ENCODE data around the gene WDR13. TPM values are rescaled to one million over a fixed set of nuclear protein-coding genes. Genes with fewer than 3 reads are reported as not detected.

WDR13 gene
- total RNA-seq, 4 donors from 2014 or later, result 95.1 to 218 (median 107) TPM

DNA sequence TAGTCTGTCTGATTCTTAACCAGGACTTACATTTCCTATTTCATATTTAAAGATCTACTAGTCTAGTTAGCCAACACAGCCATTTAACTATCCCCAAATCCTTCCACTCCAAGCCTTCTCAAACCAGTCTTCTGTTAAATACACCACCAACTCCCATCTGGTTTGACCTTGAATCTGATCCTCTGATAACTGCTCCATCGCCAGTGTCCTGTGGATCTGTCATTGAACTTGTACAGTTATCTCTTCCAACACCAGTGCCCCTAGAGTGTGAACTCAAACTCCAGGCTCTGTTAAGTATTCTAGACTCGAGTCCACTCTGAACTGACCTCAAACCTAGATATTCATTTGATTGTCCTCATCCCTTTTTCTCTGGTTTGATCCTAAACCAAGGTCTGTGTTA lies 14.4 kb downstream of the WDR13 start:
- TF ChIP-seq POLR2A (IDR thresholded peaks at IDR 0.05), result no peak
- TF ChIP-seq, protein P1, sequence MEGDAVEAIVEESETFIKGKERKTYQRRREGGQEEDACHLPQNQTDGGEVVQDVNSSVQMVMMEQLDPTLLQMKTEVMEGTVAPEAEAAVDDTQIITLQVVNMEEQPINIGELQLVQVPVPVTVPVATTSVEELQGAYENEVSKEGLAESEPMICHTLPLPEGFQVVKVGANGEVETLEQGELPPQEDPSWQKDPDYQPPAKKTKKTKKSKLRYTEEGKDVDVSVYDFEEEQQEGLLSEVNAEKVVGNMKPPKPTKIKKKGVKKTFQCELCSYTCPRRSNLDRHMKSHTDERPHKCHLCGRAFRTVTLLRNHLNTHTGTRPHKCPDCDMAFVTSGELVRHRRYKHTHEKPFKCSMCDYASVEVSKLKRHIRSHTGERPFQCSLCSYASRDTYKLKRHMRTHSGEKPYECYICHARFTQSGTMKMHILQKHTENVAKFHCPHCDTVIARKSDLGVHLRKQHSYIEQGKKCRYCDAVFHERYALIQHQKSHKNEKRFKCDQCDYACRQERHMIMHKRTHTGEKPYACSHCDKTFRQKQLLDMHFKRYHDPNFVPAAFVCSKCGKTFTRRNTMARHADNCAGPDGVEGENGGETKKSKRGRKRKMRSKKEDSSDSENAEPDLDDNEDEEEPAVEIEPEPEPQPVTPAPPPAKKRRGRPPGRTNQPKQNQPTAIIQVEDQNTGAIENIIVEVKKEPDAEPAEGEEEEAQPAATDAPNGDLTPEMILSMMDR (IDR thresholded peaks at IDR 0.05), result no peak
- no peak overlapping the region for H3K4me3 ChIP-seq
- H3K4me1 ChIP-seq, result no peaks in the 10 kb centered on the region
- H3K27ac ChIP-seq, result no peak overlapping the region
- no peaks in the 10 kb centered on the region for H3K9me3 ChIP-seq
- H3K36me3 ChIP-seq, result no peaks in the 10 kb centered on the region
- H3K27me3 ChIP-seq, result no peaks in the 10 kb centered on the region
- no peak for DNase-seq

DNA sequence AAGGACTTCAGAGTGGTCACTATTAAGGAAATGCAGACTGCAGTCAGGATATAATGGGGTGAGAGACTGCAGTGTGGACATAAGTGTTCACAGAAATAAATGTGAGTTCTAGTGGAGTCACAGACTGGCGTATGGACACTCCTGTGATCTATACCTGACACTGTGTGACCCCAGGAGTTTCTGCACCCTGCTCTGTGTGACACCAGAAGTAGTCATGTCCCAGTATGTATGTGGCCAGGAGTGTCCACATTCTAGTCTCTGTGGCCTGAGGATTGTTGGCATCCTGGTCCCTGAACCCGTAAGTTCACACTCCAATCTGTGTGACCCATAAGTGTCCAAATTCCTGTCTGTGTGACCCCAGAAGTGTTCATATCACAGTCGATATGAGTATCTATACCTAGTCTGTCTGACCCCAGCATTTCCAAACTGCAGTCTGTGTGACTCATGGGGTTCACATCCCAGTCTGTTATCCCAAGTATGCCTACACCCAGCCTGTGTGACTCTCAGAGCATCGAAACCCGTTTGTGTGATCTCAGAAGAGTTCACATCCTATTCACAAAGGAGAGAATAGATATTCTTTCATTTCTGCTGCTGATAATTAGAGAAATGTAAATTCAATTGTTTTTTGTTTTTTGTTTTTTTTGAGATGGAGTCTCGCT lies 16.3 kb downstream of the WDR13 start:
- TF ChIP-seq, protein P1 (IDR thresholded peaks at IDR 0.05), result no peak
- TF ChIP-seq POLR2A (IDR thresholded peaks at IDR 0.05), result no peak
- Histone ChIP-seq H3K36me3 (no peaks in the 10 kb centered on the region), H3K9me3 (no peaks in the 10 kb centered on the region), H3K4me3 (no peak overlapping the region), H3K27me3 (no peaks in the 10 kb centered on the region), H3K4me1 (no peaks in the 10 kb centered on the region), H3K27ac (no peak overlapping the region)
- DNase-seq, result peak in 1 of 3 donors; percentile 2

DNA sequence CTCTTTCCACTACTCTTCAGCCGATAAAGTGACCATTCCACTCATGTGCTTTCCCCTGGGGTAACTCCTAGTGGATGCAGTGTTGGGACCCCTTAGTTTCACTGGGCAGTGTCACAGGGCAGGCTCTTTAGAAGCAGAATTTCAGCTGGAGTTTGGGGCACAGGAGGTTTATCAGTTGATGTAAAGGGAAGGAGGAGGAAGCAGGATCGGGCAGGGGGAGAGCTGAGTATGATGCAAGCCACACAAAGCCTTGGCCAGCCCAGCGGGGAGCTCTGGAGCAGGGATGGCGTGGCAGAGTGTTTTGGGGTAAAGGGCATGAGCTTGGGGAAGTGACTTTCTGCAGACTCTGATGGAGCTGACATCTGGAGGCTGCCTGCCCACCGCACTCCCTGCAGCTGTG lies 19.3 kb downstream of the WDR13 start:
- H3K4me1 ChIP-seq, result no peaks in the 10 kb centered on the region
- no peak overlapping the region for H3K4me3 ChIP-seq
- H3K9me3 ChIP-seq, result no peaks in the 10 kb centered on the region
- no peak for TF ChIP-seq POLR2A (IDR thresholded peaks at IDR 0.05)
- TF ChIP-seq, protein P1 (IDR thresholded peaks at IDR 0.05), result no peak
- H3K36me3 ChIP-seq, result no peaks in the 10 kb centered on the region
- DNase-seq, result peak in 1 of 3 donors; percentile 33
- H3K27ac ChIP-seq, result no peak overlapping the region
- no peaks in the 10 kb centered on the region for H3K27me3 ChIP-seq

DNA sequence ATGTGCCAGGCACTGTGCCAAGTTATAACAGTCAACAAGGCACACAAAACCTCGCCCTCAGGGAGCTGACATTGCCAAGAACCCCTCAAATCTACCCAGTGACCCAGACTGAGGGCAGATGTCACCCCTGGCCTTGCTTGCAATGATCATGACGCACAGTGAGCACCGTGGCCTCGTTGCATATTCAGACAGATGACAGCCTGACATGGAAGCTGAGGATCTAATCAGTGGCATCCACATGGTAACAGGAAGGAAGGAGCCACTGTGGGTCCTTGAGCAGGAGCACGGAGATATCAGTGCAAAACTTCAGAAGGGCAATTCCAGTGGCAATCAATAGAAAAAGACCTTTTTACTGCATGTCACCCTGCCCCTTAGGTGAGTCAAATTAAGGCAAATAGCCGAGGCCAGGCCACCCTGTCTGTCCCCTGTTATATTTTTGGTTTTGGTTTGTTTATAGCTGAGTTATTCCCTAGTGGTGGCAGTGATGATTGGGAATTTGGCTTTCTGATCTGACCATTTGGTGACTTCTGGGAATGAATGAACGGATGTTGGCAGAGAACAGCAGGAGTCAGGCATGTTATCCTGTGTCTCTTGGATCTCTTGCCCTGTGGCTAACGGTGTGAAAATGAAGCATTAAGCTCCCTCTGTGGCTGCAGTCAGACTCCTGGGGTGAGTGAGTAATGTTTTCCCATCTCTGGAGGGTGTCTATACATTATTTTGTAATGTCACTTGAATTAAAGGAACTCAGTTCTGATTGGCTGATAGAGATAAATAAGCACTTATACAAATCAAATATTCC lies 20.4 kb downstream of the WDR13 start:
- Histone ChIP-seq H3K27me3 (no peaks in the 10 kb centered on the region), H3K9me3 (no peaks in the 10 kb centered on the region), H3K27ac (no peak overlapping the region), H3K4me3 (no peak overlapping the region), H3K4me1 (no peaks in the 10 kb centered on the region), H3K36me3 (no peaks in the 10 kb centered on the region)
- no peak for TF ChIP-seq POLR2A (IDR thresholded peaks at IDR 0.05)
- TF ChIP-seq, protein P1 (IDR thresholded peaks at IDR 0.05), result no peak
- peak in 1 of 3 donors; percentile 9 for DNase-seq

DNA sequence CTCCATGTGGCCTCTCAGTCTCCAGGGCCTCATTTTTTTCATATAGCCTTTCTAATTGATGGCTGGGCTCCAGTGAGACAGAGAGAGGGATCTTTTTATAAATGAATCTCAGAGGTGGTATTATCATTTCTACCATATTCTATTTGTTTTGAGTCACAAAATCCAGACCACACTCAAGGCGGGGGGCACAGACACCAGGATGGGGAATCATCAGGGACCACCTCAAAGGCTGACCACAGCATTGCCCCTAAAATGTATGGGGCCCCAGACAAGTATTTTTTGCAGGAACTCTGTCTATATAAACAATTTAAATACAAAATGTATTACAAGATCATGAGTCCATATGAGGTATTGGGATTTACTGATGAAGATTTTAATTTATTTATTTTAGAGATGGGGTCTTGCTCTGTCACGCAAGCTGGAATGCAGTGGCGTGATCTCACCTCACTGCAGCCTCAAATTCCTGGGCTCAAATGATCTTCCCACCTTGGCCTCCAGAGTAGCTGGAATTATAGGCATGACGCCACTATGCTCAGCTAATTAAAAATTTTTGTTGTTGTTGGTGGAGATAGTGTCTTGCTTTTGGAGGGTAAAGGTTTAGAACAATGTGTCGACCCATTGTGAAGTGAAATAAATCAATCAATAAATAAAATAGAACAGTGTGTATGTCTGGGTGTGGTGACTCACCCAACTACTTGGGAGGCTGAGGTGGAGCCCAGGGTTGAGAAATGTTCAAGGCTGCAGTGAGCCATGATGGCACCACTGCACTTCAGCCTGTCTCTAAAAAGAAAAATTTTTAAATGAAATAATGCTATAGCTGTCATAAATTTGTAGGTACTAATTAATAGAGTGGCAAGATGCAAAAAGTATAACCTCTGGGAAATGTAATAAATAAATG lies 29.4 kb downstream of the WDR13 start:
- peak in 1 of 3 donors; percentile 13 for DNase-seq
- H3K36me3 ChIP-seq, result no peaks in the 10 kb centered on the region
- no peak overlapping the region for H3K4me3 ChIP-seq
- TF ChIP-seq POLR2A (IDR thresholded peaks at IDR 0.05), result no peak
- TF ChIP-seq, protein P1 (IDR thresholded peaks at IDR 0.05), result no peak
- H3K27me3 ChIP-seq, result no peaks in the 10 kb centered on the region
- H3K9me3 ChIP-seq, result no peaks in the 10 kb centered on the region
- H3K4me1 ChIP-seq, result peaks cover 0 to under 1% (median under 1%) of the 10 kb centered on the region in 4 donors
- H3K27ac ChIP-seq, result no peak overlapping the region
